Epithelial cell of esophagus (primary cell): ENCODE results near the gene PIP5K1C.
A peak's percentile ranks its signal among the peaks of the same experiment; 100 is the strongest.

Source experiments
- DNase-seq: peaks from one replicate; pipeline ENCODE4 v3.0.0; 2010; ENCODE audit warnings: low read depth
- H3K4me3 ChIP-seq: 2 replicates; pipeline ENCODE4 v1.5.1; 2011; ENCODE audit warnings: mild to moderate bottlenecking, low read length, control low read depth
- TF ChIP-seq, protein P1 (sequence below): IDR thresholded peaks from 2 replicates; pipeline ENCODE4 v1.5.1; 2011; ENCODE audit warnings: low read depth, mild to moderate bottlenecking, low read length, control low read depth, inconsistent platforms; ENCODE audit not compliant: insufficient read depth; ENCODE audit errors: missing control alignments

Gene PIP5K1C

GRCh38 chr19:3606690-3607289, 93.5 kb downstream of the PIP5K1C start, which contains the start of gene TBXA2R:
Gene TBXA2R, minus strand, starts transcription at chr19:3606875. Its CDS starts 6,241 bp downstream, at chr19:3600634.
- TF ChIP-seq, protein P1, sequence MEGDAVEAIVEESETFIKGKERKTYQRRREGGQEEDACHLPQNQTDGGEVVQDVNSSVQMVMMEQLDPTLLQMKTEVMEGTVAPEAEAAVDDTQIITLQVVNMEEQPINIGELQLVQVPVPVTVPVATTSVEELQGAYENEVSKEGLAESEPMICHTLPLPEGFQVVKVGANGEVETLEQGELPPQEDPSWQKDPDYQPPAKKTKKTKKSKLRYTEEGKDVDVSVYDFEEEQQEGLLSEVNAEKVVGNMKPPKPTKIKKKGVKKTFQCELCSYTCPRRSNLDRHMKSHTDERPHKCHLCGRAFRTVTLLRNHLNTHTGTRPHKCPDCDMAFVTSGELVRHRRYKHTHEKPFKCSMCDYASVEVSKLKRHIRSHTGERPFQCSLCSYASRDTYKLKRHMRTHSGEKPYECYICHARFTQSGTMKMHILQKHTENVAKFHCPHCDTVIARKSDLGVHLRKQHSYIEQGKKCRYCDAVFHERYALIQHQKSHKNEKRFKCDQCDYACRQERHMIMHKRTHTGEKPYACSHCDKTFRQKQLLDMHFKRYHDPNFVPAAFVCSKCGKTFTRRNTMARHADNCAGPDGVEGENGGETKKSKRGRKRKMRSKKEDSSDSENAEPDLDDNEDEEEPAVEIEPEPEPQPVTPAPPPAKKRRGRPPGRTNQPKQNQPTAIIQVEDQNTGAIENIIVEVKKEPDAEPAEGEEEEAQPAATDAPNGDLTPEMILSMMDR, result no peak
- peak; percentile 44 for DNase-seq
- no peak within 1 kb of the TSS for H3K4me3 ChIP-seq

DNA sequence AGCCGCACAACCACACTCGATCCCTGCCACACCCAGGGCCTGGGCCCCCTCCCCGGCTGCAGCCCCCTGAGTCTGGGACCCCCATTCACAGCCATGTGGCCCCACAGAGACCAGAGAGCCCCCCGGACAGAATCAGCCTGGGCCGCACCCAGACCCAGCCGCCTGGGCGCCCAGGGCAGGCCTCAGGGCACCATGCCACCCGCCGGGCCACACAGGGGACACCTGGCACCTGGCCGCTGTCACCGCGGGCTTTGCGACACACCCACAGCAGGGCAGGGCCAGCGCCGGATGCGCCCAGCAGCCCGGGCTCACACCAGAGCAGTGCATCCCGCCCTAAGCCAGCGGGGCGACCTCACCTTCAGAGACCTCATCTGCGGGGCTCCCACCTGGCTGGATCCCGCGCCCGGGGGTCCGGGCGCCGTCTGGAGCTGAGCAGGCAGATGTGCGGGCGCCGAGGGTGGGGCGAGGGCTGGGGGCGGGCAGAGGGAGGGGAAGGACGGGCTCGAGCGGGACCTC, 94.0 kb downstream of the PIP5K1C start:
- no peak overlapping the region for H3K4me3 ChIP-seq
- DNase-seq, result no peak
- TF ChIP-seq, protein P1, result no peak

DNA sequence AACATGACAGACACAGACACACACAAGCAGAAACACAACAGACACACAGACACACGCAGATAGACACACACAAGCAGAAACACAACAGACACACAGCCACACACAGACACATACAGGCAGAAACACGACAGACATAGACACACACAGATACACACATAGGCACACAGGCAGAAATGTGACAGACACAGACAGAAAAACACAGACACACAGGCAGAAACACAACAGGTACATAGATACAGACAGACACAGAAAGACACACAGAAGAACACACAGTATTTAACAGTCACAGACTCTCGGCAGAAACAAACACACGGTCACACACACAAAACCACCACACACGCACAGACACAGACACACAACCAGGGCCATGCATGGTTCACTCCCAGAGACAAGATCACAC, 94.5 kb downstream of the PIP5K1C start:
- DNase-seq, result no peak
- H3K4me3 ChIP-seq, result no peak overlapping the region
- TF ChIP-seq, protein P1, result no peak

DNA sequence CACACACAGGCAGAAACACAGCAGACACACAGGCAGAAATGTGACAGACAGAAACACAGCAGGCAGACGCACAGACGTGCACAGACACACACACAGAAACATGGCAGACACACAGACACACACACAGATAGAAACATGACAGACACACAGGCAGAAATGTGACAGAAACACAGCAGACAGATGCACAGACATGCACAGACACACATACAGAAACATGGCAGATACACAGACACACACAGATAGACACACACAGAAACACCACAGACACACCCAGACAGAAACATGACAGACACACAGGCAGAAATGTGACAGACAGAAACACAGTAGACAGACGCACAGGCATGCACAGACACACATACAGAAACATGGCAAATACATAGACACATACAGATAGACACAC, 94.9 kb downstream of the PIP5K1C start:
- no peak overlapping the region for H3K4me3 ChIP-seq
- no peak for DNase-seq
- TF ChIP-seq, protein P1, result no peak

DNA sequence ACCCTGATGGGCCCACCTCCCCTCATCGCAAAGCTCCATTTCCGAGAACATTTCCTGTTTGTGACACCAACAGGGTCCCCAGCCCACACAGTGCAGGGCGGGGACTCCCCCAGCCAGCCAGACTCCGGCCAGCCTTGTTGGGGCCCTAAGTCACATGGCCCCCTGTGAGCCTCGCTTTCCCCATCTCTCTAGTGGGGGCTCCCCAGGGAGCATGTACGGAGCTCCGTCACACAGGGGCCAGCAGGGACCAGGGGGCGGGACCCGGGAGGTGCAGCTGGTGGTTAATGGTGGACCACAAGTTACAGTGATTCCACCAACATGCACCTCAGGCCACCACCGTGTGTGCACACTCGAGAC, 95.3 kb downstream of the PIP5K1C start:
- TF ChIP-seq, protein P1, result no peak
- no peak for DNase-seq
- H3K4me3 ChIP-seq, result no peak overlapping the region

GRCh38 chr19:3604227-3604986, 95.9 kb downstream of the PIP5K1C start:
- no peak overlapping the region for H3K4me3 ChIP-seq
- no peak for DNase-seq
- TF ChIP-seq, protein P1, result no peak
